Measurements from ENCODE around the gene TSPAN18. TPM values are rescaled to one million over a fixed set of nuclear protein-coding genes. Genes with fewer than 3 reads are reported as not detected.

TSPAN18 gene
- total RNA-seq, 2 experiments from 2014 or later = not detected

DNA sequence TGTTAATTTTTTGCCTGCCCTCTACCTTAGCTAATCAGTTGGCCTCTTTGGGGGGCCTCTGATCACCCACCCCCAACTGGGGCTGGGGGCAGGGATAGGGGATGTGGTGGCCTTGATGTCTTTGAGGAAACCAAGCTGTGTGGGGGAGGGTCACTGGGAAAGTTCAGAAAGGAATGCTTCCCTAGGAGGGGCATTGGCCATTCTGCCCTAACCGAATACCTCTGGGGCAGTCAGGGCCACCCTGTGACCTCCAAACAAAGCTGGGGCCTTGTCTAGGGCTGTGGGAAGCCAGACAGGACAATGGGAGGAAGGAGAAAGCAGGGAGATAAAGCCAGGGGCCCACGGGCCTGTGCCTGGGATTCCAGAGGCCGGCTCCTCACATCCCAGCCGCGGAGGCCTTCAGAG is 97.5 kb downstream of the TSPAN18 start:
- ChIA-PET POLR2A (interaction anchor here (0.7 kb wide), 1 partner anchor 857 kb away, joined by 4 read pairs; no protein-coding TSS in a partner anchor), CTCF (ENCODE audit: unreplicated experiment) (interaction anchor here (0.5 to 1.0 kb wide), 2 partner anchors 28 to 104 kb away, joined by 4 to 5 read pairs; no protein-coding TSS in a partner anchor)
- Histone ChIP-seq H3K27ac (ENCODE audit: low read depth, low read length, poor library complexity, severe bottlenecking) (no peak overlapping the region), H3K4me3 (ENCODE audit: low read depth, low read length, poor library complexity, severe bottlenecking) (no peak overlapping the region), H3K36me3 (ENCODE audit: insufficient read depth, low read length) (no peaks in the 10 kb centered on the region), H3K4me1 (ENCODE audit: insufficient read depth, low read length, poor library complexity, severe bottlenecking) (no peaks in the 10 kb centered on the region), H3K9me3 (ENCODE audit: low read length) (no peaks in the 10 kb centered on the region), H3K79me2 (ENCODE audit: insufficient read depth, low read depth, low read length) (no peaks in the 10 kb centered on the region), H4K20me1 (ENCODE audit: insufficient read depth, low read length) (no peaks in the 10 kb centered on the region), H3K9me2 (ENCODE audit: insufficient read depth, low read length) (no peaks in the 10 kb centered on the region), H3K4me2 (ENCODE audit: low read length) (no peak overlapping the region), H2AFZ (ENCODE audit: low read length) (no peak overlapping the region)
- TF ChIP-seq EZH2phosphoT487 (IDR thresholded peaks at IDR 0.05; ENCODE audit: borderline replicate concordance, low read depth, low read length) = no peak
- TF ChIP-seq, protein P1, sequence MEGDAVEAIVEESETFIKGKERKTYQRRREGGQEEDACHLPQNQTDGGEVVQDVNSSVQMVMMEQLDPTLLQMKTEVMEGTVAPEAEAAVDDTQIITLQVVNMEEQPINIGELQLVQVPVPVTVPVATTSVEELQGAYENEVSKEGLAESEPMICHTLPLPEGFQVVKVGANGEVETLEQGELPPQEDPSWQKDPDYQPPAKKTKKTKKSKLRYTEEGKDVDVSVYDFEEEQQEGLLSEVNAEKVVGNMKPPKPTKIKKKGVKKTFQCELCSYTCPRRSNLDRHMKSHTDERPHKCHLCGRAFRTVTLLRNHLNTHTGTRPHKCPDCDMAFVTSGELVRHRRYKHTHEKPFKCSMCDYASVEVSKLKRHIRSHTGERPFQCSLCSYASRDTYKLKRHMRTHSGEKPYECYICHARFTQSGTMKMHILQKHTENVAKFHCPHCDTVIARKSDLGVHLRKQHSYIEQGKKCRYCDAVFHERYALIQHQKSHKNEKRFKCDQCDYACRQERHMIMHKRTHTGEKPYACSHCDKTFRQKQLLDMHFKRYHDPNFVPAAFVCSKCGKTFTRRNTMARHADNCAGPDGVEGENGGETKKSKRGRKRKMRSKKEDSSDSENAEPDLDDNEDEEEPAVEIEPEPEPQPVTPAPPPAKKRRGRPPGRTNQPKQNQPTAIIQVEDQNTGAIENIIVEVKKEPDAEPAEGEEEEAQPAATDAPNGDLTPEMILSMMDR (conservative IDR thresholded peaks at IDR 0.05; ENCODE audit: low read length) = no peak
- intact Hi-C loops (cut with micrococcal nuclease; ENCODE audit: unreplicated experiment) = no loop called here
- BruUV-seq (replicated peaks) = no TSS peak
- DNase-seq (ENCODE audit: low spot score) = no peak

DNA sequence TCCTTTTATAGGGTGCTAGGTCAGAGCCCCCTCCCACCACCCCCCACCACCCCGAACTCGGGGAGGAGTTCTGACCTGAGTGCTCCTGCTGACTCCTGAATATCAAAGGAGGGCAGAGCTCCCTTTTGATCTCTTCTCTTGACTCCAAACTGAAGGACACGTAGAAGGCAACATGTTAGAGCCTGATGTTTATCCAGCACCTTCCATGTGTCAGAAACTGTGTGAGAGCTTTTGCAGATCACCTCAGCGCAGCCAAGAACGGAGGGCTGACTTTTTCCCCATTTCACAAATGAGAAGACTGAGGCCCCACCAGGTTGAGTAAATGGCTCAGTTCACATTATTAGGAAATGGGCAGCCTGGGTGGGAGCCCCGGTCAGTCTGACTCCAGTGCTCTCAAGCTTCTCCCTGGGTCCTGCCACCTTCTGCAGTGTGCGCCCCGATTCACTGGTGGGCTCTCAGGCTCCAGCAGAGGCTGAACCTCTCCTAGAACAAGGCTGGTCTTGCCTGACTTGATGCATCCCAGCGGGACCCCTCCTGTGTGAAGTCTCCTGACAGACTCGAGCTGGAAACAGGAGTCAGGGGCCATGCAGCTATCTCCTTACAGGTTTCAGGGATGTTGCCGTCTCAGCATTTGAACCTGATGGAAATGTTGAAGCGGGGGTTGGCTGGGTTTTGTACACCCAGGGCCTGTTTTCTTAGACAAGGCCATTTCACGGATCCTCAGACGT is 98.5 kb downstream of the TSPAN18 start:
- BruUV-seq (replicated peaks) = no TSS peak
- no peaks in the 10 kb centered on the region for H3K36me3 ChIP-seq (ENCODE audit: insufficient read depth, low read length)
- intact Hi-C loops (cut with micrococcal nuclease; ENCODE audit: unreplicated experiment) = no loop called here
- H3K79me2 ChIP-seq (ENCODE audit: insufficient read depth, low read depth, low read length) = no peaks in the 10 kb centered on the region
- DNase-seq (ENCODE audit: low spot score) = no peak
- no peaks in the 10 kb centered on the region for H4K20me1 ChIP-seq (ENCODE audit: insufficient read depth, low read length)
- H3K4me2 ChIP-seq (ENCODE audit: low read length) = no peak overlapping the region
- H3K9me2 ChIP-seq (ENCODE audit: insufficient read depth, low read length) = no peaks in the 10 kb centered on the region
- H2AFZ ChIP-seq (ENCODE audit: low read length) = no peak overlapping the region
- POLR2A ChIA-PET = no interaction called here
- no peak overlapping the region for H3K4me3 ChIP-seq (ENCODE audit: low read depth, low read length, poor library complexity, severe bottlenecking)
- TF ChIP-seq, protein P1 (conservative IDR thresholded peaks at IDR 0.05; ENCODE audit: low read length) = no peak
- TF ChIP-seq EZH2phosphoT487 (IDR thresholded peaks at IDR 0.05; ENCODE audit: borderline replicate concordance, low read depth, low read length) = no peak
- no peak overlapping the region for H3K27ac ChIP-seq (ENCODE audit: low read depth, low read length, poor library complexity, severe bottlenecking)
- H3K9me3 ChIP-seq (ENCODE audit: low read length) = no peaks in the 10 kb centered on the region
- CTCF ChIA-PET (ENCODE audit: unreplicated experiment) = interaction anchor here (1.0 kb wide), 1 partner anchor 86 kb away, joined by 3 read pairs; no protein-coding TSS in a partner anchor
- H3K4me1 ChIP-seq (ENCODE audit: insufficient read depth, low read length, poor library complexity, severe bottlenecking) = no peaks in the 10 kb centered on the region
